ENCODE measurements around the gene RAB6A.

- TF ChIP-seq CTCF (IDR thresholded peaks at IDR 0.05; ENCODE audit: control extremely low read depth in 1 of 3, insufficient read depth in 1 of 3, low read depth in 1 of 3, low read length in 3 of 3): no peak
- TF ChIP-seq POLR2A (IDR thresholded peaks at IDR 0.05; ENCODE audit: control extremely low read depth in 1 of 2, low read depth in 2 of 2, low read length in 2 of 2): no peak
- TF ChIP-seq FOSL1 (IDR thresholded peaks at IDR 0.05; ENCODE audit: insufficient read depth, low read depth, low read length): no peak
Observed at GRCh38 chr11:73633999-73634398, 126.9 kb downstream of the RAB6A start.

Measured in H1 (cell line).